KMS-11 (cell line): ENCODE data around the gene SPTAN1.

Experiments
- H2AFZ ChIP-seq: fragments of 200-600 bp; sonication (generic); 2 replicates; pipeline ENCODE4 v1.6.1; 2016; ENCODE audit warnings: antibody characterized with exemption, mixed run types, low read depth
- H3K27ac ChIP-seq: fragments of 200-600 bp; sonication (generic); 2 replicates; pipeline ENCODE4 v1.6.1; 2016; ENCODE audit warnings: mild to moderate bottlenecking, mixed run types
- H3K27me3 ChIP-seq: fragments of 200-600 bp; sonication (generic); 2 replicates; pipeline ENCODE4 v1.6.1; 2017; ENCODE audit warnings: mild to moderate bottlenecking, low read depth, mixed run types, moderate library complexity; ENCODE audit not compliant: insufficient read depth
- H3K36me3 ChIP-seq: fragments of 200-600 bp; sonication (generic); 2 replicates; pipeline ENCODE4 v1.6.1; 2017; ENCODE audit warnings: mild to moderate bottlenecking, mixed run types; ENCODE audit not compliant: insufficient read depth
- H3K4me1 ChIP-seq: fragments of 200-600 bp; sonication (generic); 2 replicates; pipeline ENCODE4 v1.6.1; 2016; ENCODE audit warnings: mild to moderate bottlenecking, low read depth, mixed run types; ENCODE audit not compliant: poor library complexity, severe bottlenecking
- H3K4me2 ChIP-seq: fragments of 200-600 bp; sonication (generic); 2 replicates; pipeline ENCODE4 v1.7.0; 2016; ENCODE audit warnings: mild to moderate bottlenecking, mixed run types
- H3K4me3 ChIP-seq: fragments of 200-600 bp; sonication (generic); IDR thresholded peaks from 2 replicates; pipeline ENCODE4 v1.6.1; 2017; ENCODE audit warnings: low read depth, low read length, mixed read lengths; ENCODE audit not compliant: insufficient read depth
- H3K79me2 ChIP-seq: fragments of 200-600 bp; sonication (generic); 2 replicates; pipeline ENCODE4 v1.6.1; 2016; ENCODE audit warnings: low read depth, mixed run types; ENCODE audit not compliant: insufficient read depth
- H3K9ac ChIP-seq: fragments of 200-600 bp; sonication (generic); 2 replicates; pipeline ENCODE4 v1.6.1; 2016; ENCODE audit warnings: mild to moderate bottlenecking, mixed run types
- H4K20me1 ChIP-seq: fragments of 200-600 bp; sonication (generic); 2 replicates; pipeline ENCODE4 v1.6.1; 2016; ENCODE audit warnings: mild to moderate bottlenecking, mixed run types; ENCODE audit not compliant: insufficient read depth
- TF ChIP-seq, protein P1 (sequence below): fragments of 200-600 bp; sonication (generic); conservative IDR thresholded peaks from 2 replicates; pipeline ENCODE4 v1.6.1; 2017; ENCODE audit warnings: low read depth, mild to moderate bottlenecking, antibody characterized with exemption, low read length, moderate library complexity, mixed read lengths

SPTAN1 gene

DNA sequence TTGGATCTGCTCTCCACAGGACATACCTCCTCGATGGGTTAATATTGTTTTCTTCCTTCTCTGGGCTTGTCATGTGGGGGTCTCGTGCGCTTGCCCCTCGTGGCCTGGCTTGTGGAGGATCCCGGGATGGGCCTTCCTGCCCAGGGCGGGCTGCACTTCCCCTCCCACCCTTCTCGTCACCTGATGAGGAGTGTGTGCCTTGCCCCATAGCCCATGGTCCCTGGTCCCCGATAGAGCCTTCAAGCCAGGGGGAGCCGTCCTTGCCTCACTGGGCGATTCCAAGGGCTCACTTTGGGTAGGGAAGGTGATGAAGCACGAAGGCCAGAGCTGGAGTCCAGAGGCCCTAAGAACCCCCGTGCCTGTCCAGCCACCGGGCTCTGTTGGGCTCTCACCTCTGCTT, 75.5 kb downstream of the SPTAN1 start:
- Histone ChIP-seq H4K20me1 (no peaks in the 10 kb centered on the region), H3K27ac (no peak overlapping the region), H3K4me1 (no peaks in the 10 kb centered on the region), H2AFZ (no peak overlapping the region), H3K36me3 (no peaks in the 10 kb centered on the region), H3K4me2 (no peak overlapping the region), H3K27me3 (no peaks in the 10 kb centered on the region), H3K79me2 (no peaks in the 10 kb centered on the region), H3K4me3 (no peak overlapping the region), H3K9ac (no peak overlapping the region)
- TF ChIP-seq, protein P1, sequence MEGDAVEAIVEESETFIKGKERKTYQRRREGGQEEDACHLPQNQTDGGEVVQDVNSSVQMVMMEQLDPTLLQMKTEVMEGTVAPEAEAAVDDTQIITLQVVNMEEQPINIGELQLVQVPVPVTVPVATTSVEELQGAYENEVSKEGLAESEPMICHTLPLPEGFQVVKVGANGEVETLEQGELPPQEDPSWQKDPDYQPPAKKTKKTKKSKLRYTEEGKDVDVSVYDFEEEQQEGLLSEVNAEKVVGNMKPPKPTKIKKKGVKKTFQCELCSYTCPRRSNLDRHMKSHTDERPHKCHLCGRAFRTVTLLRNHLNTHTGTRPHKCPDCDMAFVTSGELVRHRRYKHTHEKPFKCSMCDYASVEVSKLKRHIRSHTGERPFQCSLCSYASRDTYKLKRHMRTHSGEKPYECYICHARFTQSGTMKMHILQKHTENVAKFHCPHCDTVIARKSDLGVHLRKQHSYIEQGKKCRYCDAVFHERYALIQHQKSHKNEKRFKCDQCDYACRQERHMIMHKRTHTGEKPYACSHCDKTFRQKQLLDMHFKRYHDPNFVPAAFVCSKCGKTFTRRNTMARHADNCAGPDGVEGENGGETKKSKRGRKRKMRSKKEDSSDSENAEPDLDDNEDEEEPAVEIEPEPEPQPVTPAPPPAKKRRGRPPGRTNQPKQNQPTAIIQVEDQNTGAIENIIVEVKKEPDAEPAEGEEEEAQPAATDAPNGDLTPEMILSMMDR = no peak

DNA sequence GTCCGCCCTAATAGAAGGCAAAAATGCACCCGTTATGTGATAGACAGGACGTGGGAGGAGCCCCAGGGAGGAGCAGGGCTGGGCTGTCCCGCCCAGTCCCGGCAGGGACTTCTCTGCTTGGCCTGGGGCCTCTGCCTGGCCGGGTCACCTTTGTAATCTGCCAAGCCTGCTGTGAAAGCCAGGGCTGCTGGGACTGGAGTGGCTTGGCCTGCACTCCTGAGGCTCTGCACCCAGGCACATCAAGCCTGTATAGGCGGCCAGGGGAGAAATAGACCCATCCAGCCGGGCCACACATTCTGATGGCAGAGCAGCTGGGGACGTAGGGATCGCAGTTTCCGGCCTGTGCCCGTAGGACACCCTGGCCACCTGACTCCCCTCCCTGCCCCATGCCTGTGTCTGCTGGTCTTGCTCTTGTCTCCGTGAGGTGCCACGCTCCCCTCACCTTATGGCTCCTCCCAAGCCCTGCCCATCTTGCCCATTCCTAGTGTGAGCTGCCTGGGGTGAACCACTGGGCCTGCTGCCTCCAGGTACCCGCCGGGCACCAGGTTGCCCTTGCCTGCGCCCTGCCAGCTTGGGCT, 76.2 kb downstream of the SPTAN1 start:
- H3K9ac ChIP-seq = no peak overlapping the region
- H3K36me3 ChIP-seq = no peaks in the 10 kb centered on the region
- no peaks in the 10 kb centered on the region for H3K79me2 ChIP-seq
- H3K27ac ChIP-seq = no peak overlapping the region
- H4K20me1 ChIP-seq = no peaks in the 10 kb centered on the region
- H3K27me3 ChIP-seq = no peaks in the 10 kb centered on the region
- no peaks in the 10 kb centered on the region for H3K4me1 ChIP-seq
- H3K4me2 ChIP-seq = no peak overlapping the region
- no peak overlapping the region for H3K4me3 ChIP-seq
- no peak overlapping the region for H2AFZ ChIP-seq
- TF ChIP-seq, protein P1 = no peak

DNA sequence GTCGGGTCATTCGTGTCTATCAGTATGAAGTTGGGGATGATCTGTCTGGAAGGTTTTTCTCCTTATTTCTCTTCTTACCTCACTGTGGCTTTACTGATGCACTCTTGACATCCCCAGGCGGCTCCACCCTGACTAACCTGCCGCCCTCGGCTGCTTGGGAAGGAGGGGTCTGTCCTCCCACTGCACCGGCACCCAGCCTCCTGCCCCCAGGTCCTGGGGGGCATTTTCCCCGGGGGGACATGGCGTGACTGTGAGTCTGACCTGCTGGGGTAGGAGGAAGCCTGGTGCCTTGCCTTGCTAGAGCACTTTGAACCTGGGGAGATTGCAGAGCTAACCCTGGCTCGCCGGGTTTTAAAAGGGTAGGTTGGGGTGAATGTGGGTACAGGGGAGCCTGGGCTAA, 76.7 kb downstream of the SPTAN1 start:
- H4K20me1 ChIP-seq = no peaks in the 10 kb centered on the region
- H3K4me2 ChIP-seq = no peak overlapping the region
- no peaks in the 10 kb centered on the region for H3K79me2 ChIP-seq
- no peak overlapping the region for H3K27ac ChIP-seq
- no peak overlapping the region for H3K4me3 ChIP-seq
- TF ChIP-seq, protein P1 = no peak
- no peak overlapping the region for H3K9ac ChIP-seq
- H3K4me1 ChIP-seq = no peaks in the 10 kb centered on the region
- no peaks in the 10 kb centered on the region for H3K27me3 ChIP-seq
- H3K36me3 ChIP-seq = no peaks in the 10 kb centered on the region
- no peak overlapping the region for H2AFZ ChIP-seq

DNA sequence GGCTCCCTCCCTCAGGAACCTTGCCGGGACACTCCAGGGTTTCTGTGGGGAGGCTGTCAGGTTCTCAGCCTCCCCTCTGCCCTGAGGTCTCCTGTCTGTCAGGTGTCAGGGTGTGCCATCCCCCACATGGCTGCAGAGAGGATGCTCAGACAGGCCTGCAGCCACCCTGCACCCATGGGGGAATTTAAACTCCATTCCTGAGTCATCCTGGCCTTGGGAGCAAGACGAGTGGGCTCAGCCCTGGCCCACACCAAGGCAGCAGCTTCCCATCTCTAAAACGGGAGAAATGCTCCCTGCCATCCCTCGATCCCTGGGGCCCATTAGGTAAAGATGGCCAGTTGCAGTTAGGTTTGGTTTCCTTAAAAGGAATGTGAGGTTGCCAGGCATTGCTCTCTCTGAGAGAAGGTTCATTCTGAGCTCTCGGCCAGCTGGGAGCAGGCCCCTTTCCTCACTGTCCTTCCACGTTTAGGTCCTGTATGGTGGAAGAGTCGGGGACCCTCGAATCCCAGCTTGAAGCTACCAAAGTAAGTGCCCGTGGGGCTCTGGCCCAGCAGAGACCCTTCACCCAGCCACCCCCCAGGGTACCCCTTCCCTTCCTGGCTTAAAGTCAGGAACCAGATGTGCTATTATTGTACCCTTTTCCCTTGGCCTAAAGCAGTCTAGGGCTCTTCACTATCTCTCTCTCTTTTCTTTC, 77.6 kb downstream of the SPTAN1 start:
- no peak overlapping the region for H3K4me3 ChIP-seq
- no peaks in the 10 kb centered on the region for H3K36me3 ChIP-seq
- H3K27ac ChIP-seq = no peak overlapping the region
- no peak overlapping the region for H3K4me2 ChIP-seq
- no peak overlapping the region for H3K9ac ChIP-seq
- H3K4me1 ChIP-seq = no peaks in the 10 kb centered on the region
- TF ChIP-seq, protein P1 = no peak
- no peaks in the 10 kb centered on the region for H4K20me1 ChIP-seq
- H3K27me3 ChIP-seq = no peaks in the 10 kb centered on the region
- no peaks in the 10 kb centered on the region for H3K79me2 ChIP-seq
- no peak overlapping the region for H2AFZ ChIP-seq
